GF-D8 (cell line): Measurements from ENCODE around the gene P2RY13.

Experiments
- DNase-seq: peaks from one replicate; lab custom pipeline; 2025; lab: John Stamatoyannopoulos, UW

The P2RY13 gene

DNA sequence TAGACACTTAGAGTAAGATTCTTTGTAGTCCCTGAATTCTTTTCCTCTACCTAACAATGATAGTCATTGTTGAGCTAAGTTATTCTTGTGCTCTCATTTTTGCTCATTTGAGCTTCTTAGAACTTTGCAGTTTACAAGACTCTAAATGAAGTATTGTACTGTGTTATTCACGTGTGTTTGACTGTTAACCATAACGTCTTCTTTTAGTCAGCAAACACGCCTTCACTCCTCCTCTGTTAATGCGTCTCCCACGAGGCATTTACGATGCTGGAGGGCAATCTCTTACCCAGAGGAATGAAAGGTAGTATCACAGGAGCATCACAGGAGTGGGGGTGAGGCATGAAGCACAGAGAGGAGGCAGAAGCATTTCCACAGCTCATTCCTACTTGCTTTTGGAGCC is 36.2 kb downstream of the P2RY13 start:
- no peak for DNase-seq

DNA sequence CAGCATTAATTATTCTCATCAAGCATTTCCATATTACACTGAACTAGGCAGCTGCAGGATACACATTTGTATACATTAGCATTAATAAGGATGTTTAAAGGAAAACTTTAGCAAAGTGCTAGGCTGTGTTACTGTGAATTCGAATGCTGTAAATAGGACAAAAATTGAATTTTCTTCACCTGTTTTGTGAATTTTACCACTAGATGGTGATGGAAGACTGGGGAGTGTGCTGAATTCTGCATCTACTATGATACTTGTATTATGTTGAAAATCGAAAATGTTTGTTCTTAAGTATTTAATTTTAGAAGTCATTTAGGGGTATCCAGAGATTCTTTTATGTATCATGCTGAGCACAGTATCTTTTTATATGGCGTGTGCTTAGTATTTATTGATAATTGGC is 38.7 kb downstream of the P2RY13 start:
- no peak for DNase-seq

DNA sequence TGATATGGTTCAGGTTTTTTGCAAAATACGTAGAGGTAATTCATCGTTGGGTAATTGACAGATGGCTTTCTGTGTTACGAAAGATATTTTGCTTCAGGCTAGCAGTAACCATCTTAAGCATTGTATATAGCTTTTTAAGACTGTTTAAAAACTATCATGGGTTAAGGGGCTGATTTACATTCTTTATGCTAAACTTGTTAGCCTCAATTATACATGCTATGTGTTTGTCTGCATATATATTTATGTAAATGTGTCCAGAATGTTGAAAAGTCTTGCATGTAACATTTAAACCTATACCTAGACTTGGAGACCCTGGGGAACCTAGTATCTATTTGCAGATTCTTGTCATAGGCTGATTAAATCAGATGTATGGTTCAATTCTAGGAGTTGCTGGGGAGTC is 39.9 kb downstream of the P2RY13 start:
- DNase-seq: no peak

DNA sequence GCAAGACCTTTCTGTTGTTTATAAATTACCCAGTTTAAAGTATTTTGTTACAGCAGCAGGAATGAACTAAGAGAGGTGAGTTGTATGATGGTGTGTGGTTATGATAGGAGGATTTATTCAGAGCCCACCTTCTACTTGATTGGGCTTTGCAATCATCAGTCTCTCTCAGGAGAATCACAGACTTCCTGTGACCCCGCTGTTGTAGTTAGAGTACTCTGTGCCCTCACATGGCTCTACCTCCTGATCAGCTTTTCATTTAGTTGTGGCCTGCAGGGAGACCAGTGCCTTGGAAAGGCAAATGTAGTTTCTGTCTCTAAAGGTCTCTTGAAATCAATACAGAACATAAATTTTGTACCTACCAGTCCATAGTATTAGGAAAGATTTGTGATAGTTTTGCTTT is 43.4 kb downstream of the P2RY13 start:
- no peak for DNase-seq

DNA sequence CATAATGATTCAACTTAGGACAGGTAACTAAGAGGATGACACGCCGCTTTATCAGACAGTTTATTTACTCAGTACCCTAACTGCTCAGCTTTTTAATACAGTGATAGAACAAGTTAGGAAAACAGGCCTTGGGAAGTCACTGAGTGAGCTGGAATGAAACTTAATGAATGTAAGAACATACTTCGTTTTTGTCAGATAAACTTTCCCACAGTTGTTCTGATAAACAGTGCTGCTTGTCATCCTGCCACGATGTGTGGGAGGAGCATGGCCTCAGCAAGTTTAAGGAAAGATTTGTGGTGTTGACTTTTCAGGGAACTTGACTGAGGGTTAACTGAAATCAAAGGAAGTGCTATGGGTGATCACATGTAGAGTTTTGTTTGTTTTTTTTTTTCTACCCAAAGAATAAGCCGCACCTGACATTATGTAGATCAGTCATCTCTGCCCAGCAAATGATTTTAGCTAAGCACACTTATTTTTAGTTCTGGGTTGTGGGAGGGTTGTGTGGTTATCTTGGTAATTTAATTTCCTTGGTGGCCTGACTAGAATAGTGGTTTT is 45.4 kb downstream of the P2RY13 start:
- DNase-seq: no peak

DNA sequence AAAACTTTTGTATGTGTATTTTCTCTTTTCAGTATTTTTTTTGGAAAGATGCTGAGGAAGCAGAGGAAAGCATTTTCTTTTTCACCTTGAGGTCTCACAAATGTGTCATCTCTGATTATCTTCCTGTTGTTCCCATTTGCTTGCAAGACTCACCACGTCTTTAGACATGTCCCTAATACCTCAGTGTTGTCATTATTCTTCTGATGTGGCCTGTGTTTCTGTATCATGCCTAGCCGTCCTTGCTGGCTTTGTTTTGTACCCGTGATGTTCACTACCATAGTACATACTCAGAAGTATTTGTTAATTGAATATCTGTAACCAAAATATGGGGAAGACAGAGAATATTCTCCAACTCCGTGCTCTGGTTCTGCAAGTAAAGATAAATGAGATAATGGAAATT is 46.0 kb downstream of the P2RY13 start:
- DNase-seq: no peak

DNA sequence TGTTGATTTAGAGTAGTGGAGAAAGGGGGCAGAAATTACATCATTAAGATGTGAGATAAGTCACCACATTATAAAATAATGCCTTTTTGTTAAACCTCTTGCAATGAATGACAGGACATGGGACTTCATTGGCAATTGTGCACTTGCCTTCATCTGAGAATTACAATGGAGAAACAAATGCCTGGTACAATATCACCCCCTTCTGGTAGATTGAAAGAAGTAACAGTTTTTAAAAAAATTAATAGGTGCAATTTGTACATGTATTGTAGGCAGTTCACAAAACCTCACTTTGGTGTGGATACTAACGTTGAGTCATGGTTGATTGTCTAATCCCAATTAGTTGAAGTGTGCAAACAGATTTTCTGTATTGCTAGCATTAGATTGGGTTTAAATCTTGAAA is 46.4 kb downstream of the P2RY13 start:
- DNase-seq: peak; percentile 15

DNA sequence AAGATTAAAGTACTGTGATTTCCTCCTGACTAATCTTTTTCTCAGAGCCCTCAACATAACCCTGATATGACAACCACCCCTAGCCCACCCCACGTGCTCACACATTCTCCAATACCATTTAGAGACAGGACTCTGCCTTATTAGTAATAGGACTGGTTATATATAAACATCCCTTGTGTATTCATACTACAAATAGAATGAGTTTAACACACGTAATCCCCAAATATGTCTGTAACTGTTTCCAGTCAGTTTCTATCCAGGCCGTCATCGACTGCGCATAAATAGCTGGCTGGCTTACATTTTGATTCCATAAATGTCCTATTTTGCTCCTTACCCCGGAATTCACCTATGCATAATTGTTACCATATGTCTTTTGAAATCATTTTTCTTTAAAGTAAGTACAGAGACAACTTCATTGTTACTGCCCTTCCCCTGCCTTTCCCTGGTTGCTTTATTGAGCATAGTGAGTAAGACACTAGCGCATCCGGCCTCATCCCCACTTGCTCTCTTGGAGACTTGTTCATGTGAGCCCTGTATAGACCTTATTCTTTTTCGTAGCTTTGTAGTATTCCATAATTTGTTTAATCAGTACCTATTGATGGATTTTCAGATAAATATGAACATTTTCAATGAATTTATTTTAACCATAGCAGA is 47.6 kb downstream of the P2RY13 start:
- DNase-seq: no peak

DNA sequence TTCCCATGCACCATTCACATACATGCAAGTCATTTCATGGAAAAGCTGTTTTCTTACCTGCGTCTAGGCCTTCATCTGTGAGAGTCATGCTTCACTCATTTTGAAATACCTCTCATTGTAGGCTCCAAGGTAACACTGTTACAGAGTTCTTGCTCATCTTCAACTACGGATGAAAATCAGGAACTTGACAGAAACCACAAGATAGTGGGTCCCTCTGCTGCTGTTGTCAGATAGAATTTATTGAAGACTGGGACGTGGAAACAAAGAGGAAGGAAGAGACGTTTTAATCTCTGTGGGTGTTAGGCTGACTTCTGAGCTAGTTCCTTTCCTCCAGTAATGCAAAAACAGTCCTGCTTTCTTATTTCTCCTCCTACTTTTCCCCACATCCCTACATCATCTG is 51.1 kb downstream of the P2RY13 start, which contains the start of gene P2RY14:
Gene P2RY14, minus strand, starts transcription at position 313 of the 400 bp plus-strand sequence. CDS start 64,226 bp downstream, outside the sequence.
- DNase-seq: peak; percentile 79

DNA sequence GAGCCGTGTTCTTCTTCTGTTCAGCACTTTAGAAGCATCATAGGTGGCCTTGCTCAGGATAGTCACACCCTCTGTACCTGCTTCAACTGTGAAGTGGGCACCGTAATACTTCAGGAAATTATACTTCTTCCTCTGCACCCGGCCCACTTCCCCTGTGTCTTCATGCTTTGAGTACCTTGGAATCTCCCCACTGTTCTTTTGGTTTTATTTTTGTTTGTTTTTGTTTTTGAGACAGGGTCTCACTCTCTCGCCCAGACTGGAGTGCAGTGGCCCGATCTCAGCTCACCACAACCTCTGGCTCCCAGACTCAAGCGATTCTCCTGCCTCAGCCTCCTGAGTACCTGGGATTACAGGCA is 52.7 kb downstream of the P2RY13 start:
- no peak for DNase-seq
